HepG2 (cell line): ENCODE data around the gene HMGN1. TPM values are rescaled to one million over a fixed set of nuclear protein-coding genes. Genes with fewer than 3 reads are reported as not detected.

Experiments
- CHCHD3 ChIP-seq: sonication (generic); formaldehyde crosslinking; IDR thresholded peaks from 2 replicates; pipeline ENCODE4 v1.8.0; 2022; ENCODE audit warnings: mild to moderate bottlenecking, missing genetic modification reagents, moderate library complexity
- HINFP ChIP-seq: sonication (generic); formaldehyde crosslinking; IDR thresholded peaks from 2 replicates; pipeline ENCODE4 v1.4.0; 2020; ENCODE audit warnings: low read depth, mild to moderate bottlenecking, missing genetic modification reagents
- LCORL ChIP-seq, 2 experiments: fragments of 450-650 bp in 1 of 2; sonication (generic) in 1 of 2; formaldehyde crosslinking in 1 of 2; IDR thresholded peaks; 2 replicates each; pipeline versions ENCODE4 v1.5.0 to v1.6.1; 2017 to 2020; ENCODE audit warnings: antibody characterized with exemption in 1 of 2, missing genetic modification reagents in 1 of 2
- RBFOX2 ChIP-seq: fragments of 200-400 bp; formaldehyde crosslinking; IDR thresholded peaks from 2 replicates; pipeline ENCODE4 v1.6.1; 2017; ENCODE audit warnings: low read depth, mild to moderate bottlenecking, low read length
- REPIN1 ChIP-seq: sonication (generic); formaldehyde crosslinking; IDR thresholded peaks from 2 replicates; pipeline ENCODE4 v1.8.0; 2022; ENCODE audit warnings: missing genetic modification reagents, low read depth, mild to moderate bottlenecking, borderline replicate concordance
- TFDP1 ChIP-seq: IDR thresholded peaks from 2 replicates; pipeline ENCODE4 v1.6.1; 2016; ENCODE audit warnings: missing compliant biosample characterization, missing genetic modification reagents, borderline replicate concordance
- TRIM24 ChIP-seq: sonication (generic); formaldehyde crosslinking; IDR thresholded peaks from 2 replicates; pipeline ENCODE4 v1.8.0; 2022; ENCODE audit warnings: mild to moderate bottlenecking, missing genetic modification reagents
- USF2 ChIP-seq, 2 experiments: sonication (generic) in 1 of 2; formaldehyde crosslinking in 1 of 2; IDR thresholded peaks; 2 replicates each; pipeline versions ENCODE4 v1.5.1 to v1.6.1; 2011 to 2020; ENCODE audit warnings: borderline replicate concordance in 1 of 2, low read depth in 1 of 2, low read length in 1 of 2, mild to moderate bottlenecking in 1 of 2, missing genetic modification reagents in 1 of 2, moderate library complexity in 1 of 2
- ZBTB3 ChIP-seq: sonication (generic); formaldehyde crosslinking; IDR thresholded peaks from 2 replicates; pipeline ENCODE4 v1.4.0; 2020; ENCODE audit warnings: low read depth, mild to moderate bottlenecking, moderate library complexity, missing genetic modification reagents, borderline replicate concordance
- ZFP62 ChIP-seq: sonication (generic); formaldehyde crosslinking; IDR thresholded peaks from 2 replicates; pipeline ENCODE4 v1.4.0; 2020; ENCODE audit warnings: missing genetic modification reagents
- ZFYVE20 ChIP-seq: sonication (generic); formaldehyde crosslinking; IDR thresholded peaks from 2 replicates; pipeline ENCODE4 v1.8.0; 2023; ENCODE audit warnings: low read depth, mild to moderate bottlenecking, moderate library complexity, missing genetic modification reagents, borderline replicate concordance
- ZKSCAN8 ChIP-seq: IDR thresholded peaks from 2 replicates; pipeline ENCODE4 v1.6.1; 2016; ENCODE audit warnings: borderline replicate concordance, missing genetic modification reagents, missing compliant biosample characterization
- ZNF230 ChIP-seq: sonication (generic); formaldehyde crosslinking; IDR thresholded peaks from 2 replicates; pipeline ENCODE4 v1.4.0; 2020; ENCODE audit warnings: mild to moderate bottlenecking, missing genetic modification reagents
- ZNF251 ChIP-seq: sonication (generic); formaldehyde crosslinking; IDR thresholded peaks from 2 replicates; pipeline ENCODE4 v1.9.0; 2021; ENCODE audit warnings: mild to moderate bottlenecking, missing genetic modification reagents
- ZNF317 ChIP-seq: sonication (generic); formaldehyde crosslinking; IDR thresholded peaks from 2 replicates; pipeline ENCODE4 v1.5.0; 2020; ENCODE audit warnings: mild to moderate bottlenecking, missing genetic modification reagents
- ZNF382 ChIP-seq: sonication (generic); formaldehyde crosslinking; IDR thresholded peaks from 2 replicates; pipeline ENCODE4 v1.5.0; 2020; ENCODE audit warnings: missing genetic modification reagents, mild to moderate bottlenecking, borderline replicate concordance
- ZNF503 ChIP-seq: sonication (generic); formaldehyde crosslinking; IDR thresholded peaks from 2 replicates; pipeline ENCODE4 v1.4.0; 2020; ENCODE audit warnings: missing genetic modification reagents
- ZNF510 ChIP-seq: sonication (generic); formaldehyde crosslinking; IDR thresholded peaks from 2 replicates; pipeline ENCODE4 v1.4.0; 2020; ENCODE audit warnings: low read depth, mild to moderate bottlenecking, missing genetic modification reagents
- ZNF562 ChIP-seq: sonication (generic); formaldehyde crosslinking; IDR thresholded peaks from 2 replicates; pipeline ENCODE4 v1.8.0; 2022; ENCODE audit warnings: missing genetic modification reagents, borderline replicate concordance
- ZNF598 ChIP-seq: sonication (generic); formaldehyde crosslinking; IDR thresholded peaks from 2 replicates; pipeline ENCODE4 v1.5.1; 2020; ENCODE audit warnings: mild to moderate bottlenecking, missing genetic modification reagents, borderline replicate concordance
- ZSCAN29 ChIP-seq: sonication (generic); formaldehyde crosslinking; conservative IDR thresholded peaks from 2 replicates; pipeline ENCODE4 v1.4.0; 2020; ENCODE audit warnings: mild to moderate bottlenecking, missing genetic modification reagents
- polyA plus RNA-seq, 8 experiments: library from polyadenylated mRNA; depleted of rRNA in 3 of 8; stranded (reverse) in 7 of 8; unstranded in 1 of 8; fragments of >200 nt; fragmentation: Illumina TruSeq in 4 of 8; extraction: Trizol in 4 of 8; gene quantifications; 2 replicates each; pipeline versions ENCODE4 v1.2.1 to v1.2.3, GENCODE V29; 2011 to 2016; ENCODE audit warnings: low read depth in 4 of 8, missing spikeins in 1 of 8, mixed read lengths in 1 of 8; ENCODE audit not compliant: insufficient read depth in 1 of 8
- total RNA-seq, 5 experiments: library from RNA; depleted of rRNA; stranded (reverse); fragments of >200 nt; fragmentation: Illumina TruSeq; extraction: Trizol; gene quantifications; 2 replicates each; pipeline ENCODE4 v1.2.3, GENCODE V29; 2016; ENCODE audit warnings: low read depth in 1 of 5

HMGN1 gene
- total and polyA plus RNA-seq, 2 of the 13 experiments (the other 11 are each of a cell fraction or from before 2014, with no cell fraction given): 104 to 286 TPM

- TF ChIP-seq HINFP (CRISPR knock-in tag) (peak; percentile 68), ZNF598 (0 out of 2 replicates have a peak, but pooled peaks have one; percentile 52), CHCHD3 (CRISPR knock-in tag) (no peak), ZNF382 (CRISPR knock-in tag) (no peak), ZFYVE20 (CRISPR knock-in tag) (no peak), ZFP62 (CRISPR knock-in tag) (no peak), ZBTB3 (CRISPR knock-in tag) (no peak), ZNF510 (CRISPR knock-in tag) (no peak), ZNF251 (CRISPR knock-in tag) (no peak), ZNF562 (no peak), REPIN1 (CRISPR knock-in tag) (no peak), TRIM24 (CRISPR knock-in tag) (no peak), RBFOX2 (peak; percentile 89), ZSCAN29 (CRISPR knock-in tag) (0 out of 2 replicates have a peak, but pooled peaks have one; percentile 38), LCORL (IDR thresholded peaks at IDR 0.05) (no peak), LCORL (CRISPR knock-in tag; IDR thresholded peaks at IDR 0.05) (peak; percentile 34; the same call in 1 of the 2 replicates), TFDP1 (CRISPR knock-in tag) (peak; percentile 68; the same call in 1 of the 2 replicates), USF2 (IDR thresholded peaks at IDR 0.05; ENCODE audit: low read depth, low read length) (no peak), USF2 (CRISPR knock-in tag; IDR thresholded peaks at IDR 0.05; ENCODE audit: borderline replicate concordance) (no peak), ZKSCAN8 (CRISPR knock-in tag) (no peak), ZNF503 (CRISPR knock-in tag) (no peak), ZNF317 (CRISPR knock-in tag) (no peak), ZNF230 (CRISPR knock-in tag) (no peak)
Measured at GRCh38 chr21:39379986-39380891, 31.4 kb upstream of the HMGN1 start (continued).
